Measurements from ENCODE around the gene PES1. TPM values are rescaled to one million over a fixed set of nuclear protein-coding genes. Genes with fewer than 3 reads are reported as not detected.
"Not testable (repeated sequence)": the region's sequence is repeated elsewhere in the genome, so short reads cannot be mapped to it uniquely, and the experiment has no call there.

PES1 gene
- total RNA-seq, 1 donor from 2014 or later = 115 TPM

DNA sequence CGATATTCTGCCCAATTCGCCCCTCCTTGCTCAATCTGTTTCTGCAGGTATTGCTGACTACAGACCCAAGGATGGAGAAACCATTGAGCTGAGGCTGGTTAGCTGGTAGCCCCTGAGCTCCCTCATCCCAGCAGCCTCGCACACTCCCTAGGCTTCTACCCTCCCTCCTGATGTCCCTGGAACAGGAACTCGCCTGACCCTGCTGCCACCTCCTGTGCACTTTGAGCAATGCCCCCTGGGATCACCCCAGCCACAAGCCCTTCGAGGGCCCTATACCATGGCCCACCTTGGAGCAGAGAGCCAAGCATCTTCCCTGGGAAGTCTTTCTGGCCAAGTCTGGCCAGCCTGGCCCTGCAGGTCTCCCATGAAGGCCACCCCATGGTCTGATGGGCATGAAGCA, 34.7 kb upstream of the PES1 start:
- DNase-seq (ENCODE audit: low read depth, low spot score) = no peak
- no peaks in the 10 kb centered on the region for H3K27me3 Mint-ChIP-seq (ENCODE audit: low read depth)
- no peak overlapping the region for H3K4me3 Mint-ChIP-seq
- no peak for TF ChIP-seq CTCF (conservative IDR thresholded peaks at IDR 0.05)
- no peaks in the 10 kb centered on the region for H3K4me1 Mint-ChIP-seq
- H3K27ac Mint-ChIP-seq (ENCODE audit: unreplicated experiment) = no peak overlapping the region
- no peaks in the 10 kb centered on the region for H3K36me3 Mint-ChIP-seq (ENCODE audit: low read depth)
- peaks cover 2% of the 10 kb centered on the region for H3K9me3 Mint-ChIP-seq

- not testable (repeated sequence) for H3K27ac Mint-ChIP-seq (ENCODE audit: unreplicated experiment); DNase-seq (ENCODE audit: low read depth, low spot score); H3K36me3 Mint-ChIP-seq (ENCODE audit: low read depth); H3K27me3 Mint-ChIP-seq (ENCODE audit: low read depth); H3K9me3 Mint-ChIP-seq; H3K4me3 Mint-ChIP-seq; H3K4me1 Mint-ChIP-seq
These were observed 28.2 kb upstream of the PES1 start for GRCh38 chr22:30619909-30620308.

DNA sequence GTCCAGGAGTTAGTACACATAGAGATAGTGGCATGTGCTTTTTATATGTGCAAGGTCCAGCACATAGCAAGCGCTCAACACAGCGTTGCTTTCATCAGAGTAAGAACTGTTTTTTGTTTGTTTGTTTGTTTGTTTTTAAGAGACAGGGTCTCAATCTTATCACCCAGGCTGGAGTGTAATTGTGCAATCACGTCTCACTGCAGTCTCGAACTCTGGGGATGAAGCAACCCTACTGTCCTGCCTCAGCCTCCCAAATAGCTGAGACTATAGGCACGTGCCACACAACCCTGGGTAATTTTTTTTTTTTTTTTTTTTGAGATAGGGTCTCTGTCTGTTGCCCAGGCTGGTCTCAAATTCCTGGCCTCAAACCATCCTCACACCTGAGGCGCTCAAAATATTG, 26.1 kb upstream of the PES1 start:
- no peak for TF ChIP-seq CTCF (conservative IDR thresholded peaks at IDR 0.05)
- Mint-ChIP-seq H3K27ac (ENCODE audit: unreplicated experiment) (no peak overlapping the region), H3K4me1 (no peaks in the 10 kb centered on the region), H3K4me3 (no peak overlapping the region), H3K27me3 (ENCODE audit: low read depth) (no peaks in the 10 kb centered on the region), H3K9me3 (no peaks in the 10 kb centered on the region), H3K36me3 (ENCODE audit: low read depth) (peaks cover 5% of the 10 kb centered on the region)
- no peak for DNase-seq (ENCODE audit: low read depth, low spot score)

DNA sequence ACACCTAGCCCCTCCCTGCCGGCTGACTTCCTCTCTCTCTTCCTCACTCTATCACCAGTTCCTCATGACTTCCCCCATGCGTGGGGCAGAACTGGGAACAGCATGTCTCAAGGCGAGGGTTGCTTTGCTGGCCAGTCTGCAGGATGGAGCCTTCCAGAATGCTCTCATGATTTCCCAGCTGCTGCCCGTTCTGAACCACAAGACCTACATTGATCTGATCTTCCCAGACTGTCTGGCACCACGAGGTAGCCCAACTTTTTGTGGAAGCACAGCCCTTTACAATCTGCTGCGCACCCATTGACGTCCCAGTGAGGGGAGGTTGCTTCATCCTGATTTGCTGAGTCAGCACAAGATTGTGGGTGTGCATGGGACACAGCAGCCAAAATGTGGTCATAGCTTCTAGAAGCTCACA, 23.8 kb upstream of the PES1 start:
- no peak for TF ChIP-seq CTCF (conservative IDR thresholded peaks at IDR 0.05)
- no peak for DNase-seq (ENCODE audit: low read depth, low spot score)
- H3K4me3 Mint-ChIP-seq = no peak overlapping the region
- H3K27me3 Mint-ChIP-seq (ENCODE audit: low read depth) = no peaks in the 10 kb centered on the region
- H3K27ac Mint-ChIP-seq (ENCODE audit: unreplicated experiment) = no peak overlapping the region
- no peaks in the 10 kb centered on the region for H3K9me3 Mint-ChIP-seq
- H3K4me1 Mint-ChIP-seq = peaks cover under 1% of the 10 kb centered on the region
- H3K36me3 Mint-ChIP-seq (ENCODE audit: low read depth) = peaks cover 8% of the 10 kb centered on the region

- TF ChIP-seq CTCF (conservative IDR thresholded peaks at IDR 0.05) = no peak
- Mint-ChIP-seq H3K9me3 (no peaks in the 10 kb centered on the region), H3K4me1 (peaks cover 7% of the 10 kb centered on the region), H3K36me3 (ENCODE audit: low read depth) (peaks cover 8% of the 10 kb centered on the region), H3K4me3 (no peak overlapping the region), H3K27me3 (ENCODE audit: low read depth) (no peaks in the 10 kb centered on the region), H3K27ac (ENCODE audit: unreplicated experiment) (no peak overlapping the region)
- DNase-seq (ENCODE audit: low read depth, low spot score) = no peak
These were observed 23.2 kb upstream of the PES1 start for GRCh38 chr22:30614879-30615278.

DNA sequence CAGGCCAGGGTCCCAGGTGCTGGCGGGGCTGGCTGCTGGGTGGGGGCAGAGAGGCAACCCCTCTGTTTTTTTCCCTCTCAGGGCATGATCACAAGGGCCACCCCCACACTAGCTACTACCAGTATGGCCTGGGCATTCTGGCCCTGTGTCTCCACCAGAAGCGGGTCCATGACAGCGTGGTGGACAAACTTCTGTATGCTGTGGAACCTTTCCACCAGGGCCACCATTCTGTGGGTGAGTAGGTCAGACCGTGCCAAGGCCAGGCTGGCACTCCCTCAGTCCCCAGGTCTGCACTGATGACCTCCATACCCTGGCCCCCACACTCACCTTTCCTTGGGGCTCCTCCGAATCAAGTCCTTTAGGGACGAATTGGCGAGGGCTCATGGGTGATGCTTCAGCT, 22.6 kb upstream of the PES1 start:
- peaks cover 13% of the 10 kb centered on the region for H3K4me1 Mint-ChIP-seq
- H3K36me3 Mint-ChIP-seq (ENCODE audit: low read depth) = peaks cover 8% of the 10 kb centered on the region

More for the DNA sequence above, 22.6 kb upstream of the PES1 start:
- Mint-ChIP-seq H3K27me3 (ENCODE audit: low read depth) (no peaks in the 10 kb centered on the region), H3K9me3 (no peaks in the 10 kb centered on the region), H3K4me3 (no peak overlapping the region), H3K27ac (ENCODE audit: unreplicated experiment) (no peak overlapping the region)
- TF ChIP-seq CTCF (conservative IDR thresholded peaks at IDR 0.05) = no peak
- DNase-seq (ENCODE audit: low read depth, low spot score) = no peak

Measured in neural crest cell (in vitro differentiated cells).